ENCODE measurements around the gene GPN2. TPM values are rescaled to one million over a fixed set of nuclear protein-coding genes. Genes with fewer than 3 reads are reported as not detected.
"Not testable (repeated sequence)": the region's sequence is repeated elsewhere in the genome, so short reads cannot be mapped to it uniquely, and the experiment has no call there.

GPN2 gene
- total RNA-seq, 2 donors from 2014 or later = 54.8 to 55.5 TPM

- Mint-ChIP-seq H3K27me3 (ENCODE audit: low read depth) (no peaks in the 10 kb centered on the region), H3K4me1 (ENCODE audit: low read depth) (no peaks in the 10 kb centered on the region), H3K9me3 (no peaks in the 10 kb centered on the region), H3K36me3 (ENCODE audit: insufficient read depth in 2 of 2) (peaks cover 17 to 35% of the 10 kb centered on the region in 2 donors), H3K27ac (no peak overlapping the region), H3K4me3 (no peak overlapping the region)
- ATAC-seq (replicated peaks in 1 of 2) (no peak), DNase-seq (no peak)
Measured at GRCh38 chr1:26848499-26848898, 41.6 kb downstream of the GPN2 start.

- peaks cover 15 to 37% of the 10 kb centered on the region in 2 donors for H3K36me3 Mint-ChIP-seq (ENCODE audit: insufficient read depth in 2 of 2)
- not testable (repeated sequence) for H3K4me3 Mint-ChIP-seq; ATAC-seq (replicated peaks in 1 of 2); H3K27me3 Mint-ChIP-seq (ENCODE audit: low read depth); H3K9me3 Mint-ChIP-seq; DNase-seq; H3K4me1 Mint-ChIP-seq (ENCODE audit: low read depth); H3K27ac Mint-ChIP-seq
Measured at GRCh38 chr1:26847826-26848225, 42.3 kb downstream of the GPN2 start.

GRCh38 chr1:26844424-26845196 lies 45.5 kb downstream of the GPN2 start:
- H3K4me1 Mint-ChIP-seq (ENCODE audit: low read depth) = peaks cover 8% of the 10 kb centered on the region
- H3K4me3 Mint-ChIP-seq = no peak overlapping the region
- peaks cover 10 to 31% of the 10 kb centered on the region in 2 donors for H3K36me3 Mint-ChIP-seq (ENCODE audit: insufficient read depth in 2 of 2)
- H3K9me3 Mint-ChIP-seq = no peaks in the 10 kb centered on the region
- no peaks in the 10 kb centered on the region for H3K27me3 Mint-ChIP-seq (ENCODE audit: low read depth)
- peak overlapping the region; percentile 46 for H3K27ac Mint-ChIP-seq
- ATAC-seq (replicated peaks in 1 of 2) (no peak), DNase-seq (no peak)

GRCh38 chr1:26839779-26840178 lies 50.3 kb downstream of the GPN2 start:
- no peaks in the 10 kb centered on the region for H3K27me3 Mint-ChIP-seq (ENCODE audit: low read depth)
- no peaks in the 10 kb centered on the region for H3K9me3 Mint-ChIP-seq
- peaks cover 8 to 42% of the 10 kb centered on the region in 2 donors for H3K36me3 Mint-ChIP-seq (ENCODE audit: insufficient read depth in 2 of 2)
- DNase-seq (no peak), ATAC-seq (replicated peaks in 1 of 2) (no peak)
- peaks cover 29% of the 10 kb centered on the region for H3K4me1 Mint-ChIP-seq (ENCODE audit: low read depth)
- peak overlapping the region; percentile 94 for H3K27ac Mint-ChIP-seq
- no peak overlapping the region for H3K4me3 Mint-ChIP-seq

GRCh38 chr1:26839339-26839722 lies 50.8 kb downstream of the GPN2 start:
- H3K4me3 Mint-ChIP-seq = peak overlapping the region in 1 of 2 donors; percentile 71
- no peak for DNase-seq
- H3K36me3 Mint-ChIP-seq (ENCODE audit: insufficient read depth in 2 of 2) = peaks cover 13 to 45% of the 10 kb centered on the region in 2 donors
- H3K27ac Mint-ChIP-seq = peak overlapping the region; percentile 94
- H3K27me3 Mint-ChIP-seq (ENCODE audit: low read depth) = no peaks in the 10 kb centered on the region
- H3K9me3 Mint-ChIP-seq = no peaks in the 10 kb centered on the region
- ATAC-seq (replicated peaks in 1 of 2) = peak in 1 of 2 donors; percentile 16
- H3K4me1 Mint-ChIP-seq (ENCODE audit: low read depth) = peaks cover 30% of the 10 kb centered on the region

GRCh38 chr1:26838474-26839338 lies 51.4 kb downstream of the GPN2 start:
- peaks cover 15 to 40% of the 10 kb centered on the region in 2 donors for H3K36me3 Mint-ChIP-seq (ENCODE audit: insufficient read depth in 2 of 2)
- DNase-seq (peak; percentile 55 to 74), ATAC-seq (replicated peaks in 1 of 2) (peak; percentile 92 to 98)
- H3K4me1 Mint-ChIP-seq (ENCODE audit: low read depth) = peaks cover 36% of the 10 kb centered on the region
- peak overlapping the region in 1 of 2 donors; percentile 71 for H3K4me3 Mint-ChIP-seq
- H3K9me3 Mint-ChIP-seq = no peaks in the 10 kb centered on the region
- peak overlapping the region; percentile 94 for H3K27ac Mint-ChIP-seq
- no peaks in the 10 kb centered on the region for H3K27me3 Mint-ChIP-seq (ENCODE audit: low read depth)

- peaks cover 17 to 41% of the 10 kb centered on the region in 2 donors for H3K36me3 Mint-ChIP-seq (ENCODE audit: insufficient read depth in 2 of 2)
- DNase-seq; ATAC-seq (replicated peaks in 1 of 2); H3K27me3 Mint-ChIP-seq (ENCODE audit: low read depth); H3K9me3 Mint-ChIP-seq; H3K4me3 Mint-ChIP-seq: not testable (repeated sequence)
- H3K27ac Mint-ChIP-seq = peak overlapping the region; percentile 94
- peaks cover 46% of the 10 kb centered on the region for H3K4me1 Mint-ChIP-seq (ENCODE audit: low read depth)
Measured at GRCh38 chr1:26837665-26838064, 52.4 kb downstream of the GPN2 start.

- peak overlapping the region; percentile 75 to 81 for H3K4me3 Mint-ChIP-seq
- DNase-seq = peak; percentile 87 to 88
- ATAC-seq (replicated peaks in 1 of 2) = peak; percentile 97 to 98
- H3K9me3 Mint-ChIP-seq = no peaks in the 10 kb centered on the region
- H3K27me3 Mint-ChIP-seq (ENCODE audit: low read depth) = no peaks in the 10 kb centered on the region
- peaks cover 69% of the 10 kb centered on the region for H3K4me1 Mint-ChIP-seq (ENCODE audit: low read depth)
- peak overlapping the region; percentile 100 for H3K27ac Mint-ChIP-seq
- peaks cover 17 to 34% of the 10 kb centered on the region in 2 donors for H3K36me3 Mint-ChIP-seq (ENCODE audit: insufficient read depth in 2 of 2)
Measured at GRCh38 chr1:26833432-26834405, 56.4 kb downstream of the GPN2 start.

GRCh38 chr1:26832249-26832960 lies 57.7 kb downstream of the GPN2 start:
- H3K36me3 Mint-ChIP-seq (ENCODE audit: insufficient read depth in 2 of 2) = peaks cover 23 to 31% of the 10 kb centered on the region in 2 donors
- H3K4me1 Mint-ChIP-seq (ENCODE audit: low read depth) = peaks cover 70% of the 10 kb centered on the region
- peak overlapping the region; percentile 75 to 81 for H3K4me3 Mint-ChIP-seq
- H3K9me3 Mint-ChIP-seq = no peaks in the 10 kb centered on the region
- no peaks in the 10 kb centered on the region for H3K27me3 Mint-ChIP-seq (ENCODE audit: low read depth)
- DNase-seq = no peak
- H3K27ac Mint-ChIP-seq = peak overlapping the region; percentile 100
- ATAC-seq (replicated peaks in 1 of 2) = no peak

- ATAC-seq (replicated peaks in 1 of 2) (no peak), DNase-seq (no peak)
- H3K9me3 Mint-ChIP-seq = no peaks in the 10 kb centered on the region
- no peaks in the 10 kb centered on the region for H3K27me3 Mint-ChIP-seq (ENCODE audit: low read depth)
- peaks cover 24 to 30% of the 10 kb centered on the region in 2 donors for H3K36me3 Mint-ChIP-seq (ENCODE audit: insufficient read depth in 2 of 2)
- H3K27ac Mint-ChIP-seq = peak overlapping the region; percentile 78
- peak overlapping the region; percentile 3 to 75 for H3K4me3 Mint-ChIP-seq
- H3K4me1 Mint-ChIP-seq (ENCODE audit: low read depth) = peaks cover 72% of the 10 kb centered on the region
Measured at GRCh38 chr1:26831546-26832248, 58.4 kb downstream of the GPN2 start.

GRCh38 chr1:26831059-26831458 lies 59.0 kb downstream of the GPN2 start:
- Mint-ChIP-seq H3K9me3 (no peaks in the 10 kb centered on the region), H3K4me1 (ENCODE audit: low read depth) (peaks cover 73% of the 10 kb centered on the region), H3K36me3 (ENCODE audit: insufficient read depth in 2 of 2) (peaks cover 24 to 26% of the 10 kb centered on the region in 2 donors), H3K27ac (peak overlapping the region; percentile 43), H3K4me3 (peak overlapping the region; percentile 3 to 32), H3K27me3 (ENCODE audit: low read depth) (no peaks in the 10 kb centered on the region)
- DNase-seq (no peak), ATAC-seq (replicated peaks in 1 of 2) (no peak)

Measured in activated T-cell treated with anti-CD3 and anti-CD28 coated beads, Interleukin-2, amount 50 U/mL, for 72 hours (primary cell).